Prostate gland (tissue), 2 donors: ENCODE data around the gene PITX2. TPM values are rescaled to one million over a fixed set of nuclear protein-coding genes. Genes with fewer than 3 reads are reported as not detected.
A peak's percentile ranks its signal among the peaks of the same experiment; 100 is the strongest.

ENCODE experiments used
- DNase-seq: peaks from one replicate; pipeline ENCODE4 v3.0.0-alpha.2; 2019; ENCODE audit warnings: low spot score
- H3K27ac ChIP-seq, 2 donors: fragments of 200-600 bp; sonication (generic); 2 replicates each; pipeline ENCODE4 v1.5.1; 2017 to 2019
- H3K27me3 ChIP-seq: fragments of 200-600 bp; sonication (generic); replicated peaks from 2 replicates; pipeline ENCODE4 v1.5.1; 2019; ENCODE audit not compliant: insufficient read depth
- H3K36me3 ChIP-seq, 2 donors: fragments of 200-600 bp; sonication (generic); 1 replicate in 1 of 2; 2 replicates in 1 of 2; pipeline versions ENCODE4 v1.5.1 to v1.8.1; 2017 to 2019
- H3K4me1 ChIP-seq: fragments of 200-600 bp; sonication (generic); replicated peaks from 2 replicates; pipeline ENCODE4 v1.5.1; 2019
- H3K4me3 ChIP-seq, 2 donors: fragments of 200-600 bp; sonication (generic); 2 replicates each; pipeline ENCODE4 v1.5.1; 2017 to 2019
- H3K9me3 ChIP-seq: fragments of 200-600 bp; sonication (generic); 2 replicates; pipeline ENCODE4 v1.5.1; 2017
- CTCF ChIP-seq, 4 experiments: fragments of 200-600 bp in 2 of 4; fragments of 450-650 bp in 2 of 4; sonication (generic) in 2 of 4; IDR thresholded peaks; 1 replicate in 3 of 4; 2 replicates in 1 of 4; pipeline ENCODE4 v1.5.1; 2016 to 2019; ENCODE audit warnings: antibody characterized with exemption in 4 of 4, mild to moderate bottlenecking in 2 of 4, moderate library complexity in 2 of 4
- POLR2A ChIP-seq: fragments of 450-650 bp; IDR thresholded peaks from one replicate; pipeline ENCODE4 v1.6.1; 2016; ENCODE audit warnings: antibody characterized with exemption, mild to moderate bottlenecking
- POLR2AphosphoS5 ChIP-seq: sonication (generic); formaldehyde crosslinking; IDR thresholded peaks from one replicate; pipeline ENCODE4 v1.6.1; 2017; ENCODE audit warnings: antibody characterized with exemption
- WGBS: methylation state at CpG from one replicate; pipeline ENCODE4 v1.1.5; 2018; 5-methylcytosine and 5-hydroxymethylcytosine counted together
- intact Hi-C: fragments of 100-400 bp; cut with DNase I; formaldehyde crosslinking; loops from one replicate; pipeline ENCODE4 v1.14.2; 2022
- total RNA-seq, 2 donors: library from RNA; depleted of rRNA; stranded (reverse); fragments of >200 nt; gene quantifications; one replicate each; pipeline ENCODE4 v1.1.0, GENCODE V29; 2016

PITX2 gene
- 1 to 10 TPM; 2.0 to 2.3 TPM for total RNA-seq

GRCh38 chr4:110622841-110623717 lies at the start of gene PITX2:
TSS of gene PITX2 (minus strand) at chr4:110623077. CDS start at chr4:110622460, 617 bp downstream.
- no peaks in the 10 kb centered on the region for H3K9me3 ChIP-seq
- TF ChIP-seq POLR2A (peak; percentile 35), CTCF (IDR thresholded peaks at IDR 0.05) (no peak), POLR2AphosphoS5 (no peak)
- peaks cover 3% of the 10 kb centered on the region for H3K4me1 ChIP-seq
- WGBS = 2% methylated on average over 47 of the region's 56 CpGs
- intact Hi-C loops = loop anchor here (5.0 to 10.0 kb wide), 2 partner anchors 1312 to 1609 kb away; partner anchors contain the start of gene AP1AR
- H3K27me3 ChIP-seq = peaks cover 57% of the 10 kb centered on the region
- peak within 1 kb of the TSS; percentile 6 to 35 for H3K4me3 ChIP-seq
- no peaks in the 10 kb centered on the region for H3K36me3 ChIP-seq
- no peak within 1 kb of the TSS for H3K27ac ChIP-seq
- DNase-seq = peak; percentile 45

- WGBS = 86% methylated on average over 5 of the region's 5 CpGs
- intact Hi-C loops = no loop called here
- Histone ChIP-seq H3K36me3 (no peaks in the 10 kb centered on the region), H3K27ac (no peak overlapping the region), H3K4me1 (no peaks in the 10 kb centered on the region), H3K27me3 (no peaks in the 10 kb centered on the region), H3K9me3 (no peaks in the 10 kb centered on the region), H3K4me3 (no peak overlapping the region)
- DNase-seq = no peak
- TF ChIP-seq POLR2A = no peak
- TF ChIP-seq CTCF (IDR thresholded peaks at IDR 0.05) = no peak
- no peak for TF ChIP-seq POLR2AphosphoS5
Observed at GRCh38 chr4:110671679-110672078, 48.8 kb upstream of the PITX2 start.

- intact Hi-C loops = no loop called here
- H3K27ac ChIP-seq = no peak overlapping the region
- no peaks in the 10 kb centered on the region for H3K27me3 ChIP-seq
- no peaks in the 10 kb centered on the region for H3K36me3 ChIP-seq
- no peaks in the 10 kb centered on the region for H3K4me1 ChIP-seq
- no peak overlapping the region for H3K4me3 ChIP-seq
- no peaks in the 10 kb centered on the region for H3K9me3 ChIP-seq
- TF ChIP-seq CTCF (IDR thresholded peaks at IDR 0.05) (no peak), POLR2A (no peak), POLR2AphosphoS5 (no peak)
- no peak for DNase-seq
Observed at GRCh38 chr4:110669663-110670062, 46.8 kb upstream of the PITX2 start.

- H3K36me3 ChIP-seq = no peaks in the 10 kb centered on the region
- no peak overlapping the region for H3K4me3 ChIP-seq
- no peaks in the 10 kb centered on the region for H3K9me3 ChIP-seq
- no peak for TF ChIP-seq POLR2A
- TF ChIP-seq CTCF (IDR thresholded peaks at IDR 0.05) = no peak
- no peak for TF ChIP-seq POLR2AphosphoS5
- 35% methylated on average over 6 of the region's 6 CpGs for WGBS
- H3K27me3 ChIP-seq = no peaks in the 10 kb centered on the region
- intact Hi-C loops = no loop called here
- DNase-seq = no peak
- H3K4me1 ChIP-seq = no peaks in the 10 kb centered on the region
- no peak overlapping the region for H3K27ac ChIP-seq
Observed at GRCh38 chr4:110668463-110669235, 45.8 kb upstream of the PITX2 start.
